ENCODE measurements around the gene OTUD3.

- TF ChIP-seq POLR2A (IDR thresholded peaks at IDR 0.05; ENCODE audit: low read depth, low read length) (no peak), POLR2AphosphoS5 (IDR thresholded peaks at IDR 0.05; ENCODE audit: low read depth, low read length) (no peak)
Measured at GRCh38 chr1:19878637-19878985, 3.6 kb upstream of the OTUD3 start.
